Measurements from ENCODE around the gene CXADR.

GRCh38 chr21:17602874-17603273 lies 90.0 kb downstream of the CXADR start:
- TF ChIP-seq STAG1 (CRISPR knock-in tag; IDR thresholded peaks at IDR 0.05; ENCODE audit: borderline replicate concordance) (no peak), DPF2 (IDR thresholded peaks at IDR 0.05) (no peak), ZNF232 (CRISPR knock-in tag; IDR thresholded peaks at IDR 0.05) (no peak), BMI1 (IDR thresholded peaks at IDR 0.05; ENCODE audit: low read length) (no peak), NR3C1 (CRISPR knock-in tag; IDR thresholded peaks at IDR 0.05) (no peak), KDM1A (IDR thresholded peaks at IDR 0.05) (no peak), SRSF1 (IDR thresholded peaks at IDR 0.05; ENCODE audit: low read depth, low read length) (no peak), CBX5 (IDR thresholded peaks at IDR 0.05; ENCODE audit: borderline replicate concordance, low read depth) (no peak)

Measured in K562 (cell line).